Activated naive CD8-positive, alpha-beta T cell treated with anti-CD3 and anti-CD28 coated beads, Interleukin-2, amount 50 U/mL, for 24 hours (primary cell): ENCODE measurements around the gene JAML.
"Not testable (repeated sequence)": the region's sequence is repeated elsewhere in the genome, so short reads cannot be mapped to it uniquely, and the experiment has no call there.

ENCODE experiments used
- ATAC-seq: fragments of 150-1000 bp; cut with Tn5 transposase; one replicate; pipeline ENCODE4 v1.10.0; 2021
- DNase-seq: peaks from one replicate; pipeline ENCODE4 v3.0.0; 2021
- H3K27ac Mint-ChIP-seq: one replicate; pipeline ENCODE4 v1.8.0; 2021; ENCODE audit warnings: mild to moderate bottlenecking, mixed read lengths
- H3K27me3 Mint-ChIP-seq: one replicate; pipeline ENCODE4 v1.8.0; 2021; ENCODE audit warnings: mixed read lengths
- H3K36me3 Mint-ChIP-seq: one replicate; pipeline ENCODE4 v1.8.0; 2021; ENCODE audit warnings: low read depth, mixed read lengths
- H3K4me1 Mint-ChIP-seq: one replicate; pipeline ENCODE4 v1.8.0; 2021; ENCODE audit warnings: mixed read lengths
- H3K4me3 Mint-ChIP-seq: one replicate; pipeline ENCODE4 v1.8.0; 2021; ENCODE audit warnings: mild to moderate bottlenecking, moderate library complexity, mixed read lengths
- H3K9me3 Mint-ChIP-seq: one replicate; pipeline ENCODE4 v1.8.0; 2021; ENCODE audit warnings: mixed read lengths

The JAML gene

GRCh38 chr11:118201966-118202365 is 22.8 kb downstream of the JAML start:
- Mint-ChIP-seq H3K27ac (no peak overlapping the region), H3K27me3 (no peaks in the 10 kb centered on the region), H3K36me3 (peaks cover 40% of the 10 kb centered on the region), H3K9me3 (no peaks in the 10 kb centered on the region), H3K4me3 (no peak overlapping the region), H3K4me1 (peaks cover 24% of the 10 kb centered on the region)
- ATAC-seq (no peak), DNase-seq (no peak)

GRCh38 chr11:118200901-118201680 is 23.7 kb downstream of the JAML start:
- peak; percentile 91 for ATAC-seq
- Mint-ChIP-seq H3K4me3 (no peak overlapping the region), H3K27me3 (no peaks in the 10 kb centered on the region), H3K36me3 (peaks cover 42% of the 10 kb centered on the region), H3K9me3 (no peaks in the 10 kb centered on the region), H3K4me1 (peaks cover 30% of the 10 kb centered on the region), H3K27ac (no peak overlapping the region)
- peak; percentile 58 for DNase-seq

GRCh38 chr11:118200497-118200896 is 24.3 kb downstream of the JAML start:
- Mint-ChIP-seq H3K4me3 (no peak overlapping the region), H3K27me3 (no peaks in the 10 kb centered on the region), H3K4me1 (peaks cover 34% of the 10 kb centered on the region), H3K36me3 (peaks cover 47% of the 10 kb centered on the region), H3K9me3 (no peaks in the 10 kb centered on the region), H3K27ac (no peak overlapping the region)
- DNase-seq (no peak), ATAC-seq (no peak)

- DNase-seq: no peak
- no peaks in the 10 kb centered on the region for H3K9me3 Mint-ChIP-seq
- H3K27me3 Mint-ChIP-seq: no peaks in the 10 kb centered on the region
- H3K36me3 Mint-ChIP-seq: peaks cover 60% of the 10 kb centered on the region
- no peak for ATAC-seq
- no peak overlapping the region for H3K27ac Mint-ChIP-seq
- H3K4me3 Mint-ChIP-seq: no peak overlapping the region
- H3K4me1 Mint-ChIP-seq: peaks cover 45% of the 10 kb centered on the region
These were observed 25.7 kb downstream of the JAML start for GRCh38 chr11:118199135-118199534.

- H3K4me3 Mint-ChIP-seq: no peak overlapping the region
- peak; percentile 25 for ATAC-seq
- H3K36me3 Mint-ChIP-seq: peaks cover 68% of the 10 kb centered on the region
- H3K9me3 Mint-ChIP-seq: peaks cover 2% of the 10 kb centered on the region
- peak; percentile 94 for DNase-seq
- no peak overlapping the region for H3K27ac Mint-ChIP-seq
- peaks cover 50% of the 10 kb centered on the region for H3K4me1 Mint-ChIP-seq
- H3K27me3 Mint-ChIP-seq: no peaks in the 10 kb centered on the region
These were observed 26.4 kb downstream of the JAML start for GRCh38 chr11:118198370-118198769.

GRCh38 chr11:118194835-118195627 is 29.8 kb downstream of the JAML start:
- peaks cover 50% of the 10 kb centered on the region for H3K4me1 Mint-ChIP-seq
- peak overlapping the region; percentile 27 for H3K27ac Mint-ChIP-seq
- DNase-seq: no peak
- no peaks in the 10 kb centered on the region for H3K27me3 Mint-ChIP-seq
- H3K9me3 Mint-ChIP-seq: peaks cover 9% of the 10 kb centered on the region
- peaks cover 81% of the 10 kb centered on the region for H3K36me3 Mint-ChIP-seq
- no peak for ATAC-seq
- no peak overlapping the region for H3K4me3 Mint-ChIP-seq

GRCh38 chr11:118193910-118194566 is 30.8 kb downstream of the JAML start:
- ATAC-seq (no peak), DNase-seq (no peak)
- Mint-ChIP-seq H3K4me3 (no peak overlapping the region), H3K36me3 (peaks cover 72% of the 10 kb centered on the region), H3K27me3 (no peaks in the 10 kb centered on the region), H3K4me1 (peaks cover 46% of the 10 kb centered on the region), H3K27ac (peak overlapping the region; percentile 73), H3K9me3 (peaks cover 9% of the 10 kb centered on the region)

GRCh38 chr11:118192817-118193216 is 32.0 kb downstream of the JAML start:
- H3K4me3 Mint-ChIP-seq, DNase-seq, ATAC-seq, H3K27ac Mint-ChIP-seq, H3K9me3 Mint-ChIP-seq, H3K27me3 Mint-ChIP-seq: not testable (repeated sequence)
- Mint-ChIP-seq H3K36me3 (peaks cover 61% of the 10 kb centered on the region), H3K4me1 (peaks cover 34% of the 10 kb centered on the region)

GRCh38 chr11:118190942-118191506 is 33.8 kb downstream of the JAML start:
- DNase-seq, H3K27me3 Mint-ChIP-seq, H3K4me3 Mint-ChIP-seq, ATAC-seq, H3K27ac Mint-ChIP-seq, H3K9me3 Mint-ChIP-seq: not testable (repeated sequence)
- peaks cover 46% of the 10 kb centered on the region for H3K36me3 Mint-ChIP-seq
- H3K4me1 Mint-ChIP-seq: peaks cover 22% of the 10 kb centered on the region

GRCh38 chr11:118186346-118187107 is 38.3 kb downstream of the JAML start:
- DNase-seq (no peak), ATAC-seq (no peak)
- Mint-ChIP-seq H3K4me3 (no peak overlapping the region), H3K36me3 (peaks cover 3% of the 10 kb centered on the region), H3K4me1 (peaks cover 2% of the 10 kb centered on the region), H3K27ac (no peak overlapping the region), H3K27me3 (peaks cover 4% of the 10 kb centered on the region), H3K9me3 (no peaks in the 10 kb centered on the region)

- Mint-ChIP-seq H3K36me3 (no peaks in the 10 kb centered on the region), H3K27me3 (peaks cover 7% of the 10 kb centered on the region), H3K4me1 (peaks cover 2% of the 10 kb centered on the region), H3K9me3 (no peaks in the 10 kb centered on the region), H3K4me3 (no peak overlapping the region), H3K27ac (no peak overlapping the region)
- no peak for DNase-seq
- ATAC-seq: no peak
These were observed 39.8 kb downstream of the JAML start for GRCh38 chr11:118184784-118185579.

- not testable (repeated sequence) for H3K4me1 Mint-ChIP-seq, H3K9me3 Mint-ChIP-seq, H3K4me3 Mint-ChIP-seq, H3K27ac Mint-ChIP-seq, ATAC-seq, H3K36me3 Mint-ChIP-seq, DNase-seq
- peaks cover 12% of the 10 kb centered on the region for H3K27me3 Mint-ChIP-seq
These were observed 41.1 kb downstream of the JAML start for GRCh38 chr11:118183691-118184090.

GRCh38 chr11:118180300-118180703 is 44.5 kb downstream of the JAML start:
- Mint-ChIP-seq H3K27me3 (peaks cover 11% of the 10 kb centered on the region), H3K36me3 (no peaks in the 10 kb centered on the region), H3K27ac (no peak overlapping the region), H3K4me3 (no peak overlapping the region), H3K9me3 (no peaks in the 10 kb centered on the region), H3K4me1 (no peaks in the 10 kb centered on the region)
- peak; percentile 46 for ATAC-seq
- DNase-seq: no peak
